GM18526 (cell line): Measurements from ENCODE around the gene SCFD2.

Experiments
- POLR2A ChIP-seq: IDR thresholded peaks from 3 replicates; pipeline ENCODE4 v1.6.1; 2011; ENCODE audit not compliant: insufficient read length; ENCODE audit errors: extremely low read depth

SCFD2 gene

DNA sequence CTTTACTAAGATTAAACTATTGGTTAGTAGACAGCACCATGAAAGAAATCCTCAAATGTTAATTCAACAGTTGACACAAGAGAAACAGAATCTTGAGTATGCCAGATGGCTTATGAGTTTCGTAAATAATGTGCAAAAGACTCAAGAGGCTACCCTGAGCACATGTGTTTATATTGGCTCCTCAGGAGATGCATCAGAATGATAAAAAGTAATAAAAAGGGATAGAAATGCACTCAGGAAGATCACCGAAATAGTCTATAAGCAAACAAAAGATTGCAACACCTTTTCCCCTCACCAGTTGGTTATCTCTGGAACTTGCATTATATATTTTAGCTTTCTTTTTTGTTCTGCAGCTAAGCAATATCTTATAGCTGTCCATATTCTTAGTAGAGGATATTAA is 84.4 kb downstream of the SCFD2 start:
- TF ChIP-seq POLR2A: no peak

DNA sequence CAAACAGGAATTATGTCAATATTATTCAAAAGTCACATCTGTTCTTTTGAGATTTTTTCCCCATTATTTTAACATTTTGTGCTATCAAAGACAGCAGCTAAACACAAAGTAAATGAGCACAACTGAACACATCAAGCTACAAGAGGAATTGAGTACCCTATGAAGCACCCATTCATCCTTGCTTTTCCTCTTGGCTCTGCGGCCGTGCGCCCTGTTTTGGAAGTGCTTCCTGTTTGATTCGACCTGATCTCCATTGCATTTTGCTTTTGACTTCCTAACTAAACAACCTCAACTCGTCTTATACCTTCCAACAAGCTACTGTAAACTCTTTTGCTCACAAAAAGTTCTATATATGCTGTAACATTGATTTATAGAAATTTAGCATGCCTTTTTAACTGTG is 85.0 kb downstream of the SCFD2 start:
- TF ChIP-seq POLR2A: no peak

DNA sequence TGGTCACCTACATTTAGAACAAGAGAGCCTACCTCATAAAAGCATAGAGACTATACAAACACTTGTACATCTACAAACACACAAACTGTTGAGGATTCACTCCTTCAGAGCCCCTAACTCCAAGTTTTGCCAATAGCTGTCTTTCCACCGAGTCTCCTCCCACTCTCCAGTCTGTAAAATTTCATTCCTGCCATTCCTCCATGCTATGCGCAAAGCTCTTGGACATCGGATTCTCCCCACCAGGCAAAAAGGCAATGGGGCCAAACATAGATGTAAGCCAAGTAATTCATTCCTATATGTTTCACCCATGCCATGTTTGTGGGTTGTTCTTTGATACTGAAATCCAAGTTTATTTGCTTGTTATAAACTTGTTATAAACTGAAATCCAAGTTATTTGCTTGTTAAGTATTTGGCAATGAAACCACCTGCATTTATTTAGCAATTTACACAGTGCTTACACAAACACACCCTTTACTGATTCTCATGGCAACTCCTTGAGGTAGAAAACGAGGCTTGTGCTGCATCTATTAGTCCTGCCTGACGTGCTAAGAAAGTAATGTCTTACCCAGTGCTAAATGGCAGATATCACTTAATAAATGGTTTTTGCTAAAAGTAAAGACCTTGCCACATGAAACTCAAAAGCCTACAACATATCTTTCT is 91.1 kb downstream of the SCFD2 start:
- no peak for TF ChIP-seq POLR2A

DNA sequence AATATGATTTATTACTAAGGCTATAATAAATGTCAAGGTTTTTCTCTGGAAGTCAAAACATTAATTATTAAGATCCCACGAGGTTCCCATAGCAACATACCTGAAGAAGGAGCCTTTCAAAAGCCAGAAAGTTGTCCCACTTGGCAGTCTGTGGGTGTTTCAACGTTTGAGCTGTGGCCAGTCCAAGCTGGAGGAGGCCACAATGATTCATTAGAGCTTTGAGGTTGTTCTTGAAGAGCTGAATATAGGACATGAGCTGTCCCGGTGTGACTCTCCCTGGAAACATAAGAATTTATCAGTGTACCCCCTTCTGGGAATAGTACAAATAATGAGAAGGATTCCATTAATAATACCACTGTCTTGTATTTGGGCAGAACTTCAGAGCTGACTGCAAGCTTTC is 92.1 kb downstream of the SCFD2 start:
- TF ChIP-seq POLR2A: no peak

DNA sequence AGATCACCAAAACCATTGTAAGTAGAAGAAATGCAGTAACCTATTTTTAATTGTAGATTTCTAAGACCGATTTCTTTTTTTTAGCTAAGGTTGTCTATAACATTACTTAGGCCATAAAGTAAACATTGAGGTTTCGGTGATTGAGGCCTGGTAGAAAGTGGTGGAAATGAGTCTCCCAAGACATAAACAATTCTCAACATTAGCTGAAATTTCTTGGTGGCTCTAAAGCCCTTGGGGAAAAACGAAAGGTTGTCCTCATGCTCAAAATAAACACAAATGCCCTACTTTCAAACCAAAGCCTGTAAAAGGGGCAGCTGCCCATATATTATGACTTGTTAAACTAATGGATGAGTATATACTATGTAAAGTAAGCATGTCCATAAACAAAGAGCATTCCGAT is 98.8 kb downstream of the SCFD2 start:
- TF ChIP-seq POLR2A: no peak

DNA sequence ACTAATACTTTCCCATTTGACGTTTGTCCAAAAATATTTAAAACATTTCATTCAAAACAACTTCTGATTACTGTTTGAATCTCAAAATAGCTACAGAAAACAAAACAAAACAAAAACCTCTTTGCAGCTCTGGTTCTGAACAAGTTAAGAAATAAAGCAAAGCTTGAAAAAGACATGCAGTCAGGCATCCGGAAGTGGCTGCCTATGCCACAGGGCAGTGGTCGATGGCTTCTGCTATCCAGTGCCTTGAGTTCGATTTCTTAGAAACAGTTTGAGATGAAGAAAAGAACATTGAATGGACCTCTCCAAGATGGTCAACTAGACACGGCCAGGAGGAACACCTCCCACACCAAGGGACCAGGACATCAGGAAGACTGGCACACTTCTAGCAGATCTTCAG is 125.3 kb downstream of the SCFD2 start:
- no peak for TF ChIP-seq POLR2A

DNA sequence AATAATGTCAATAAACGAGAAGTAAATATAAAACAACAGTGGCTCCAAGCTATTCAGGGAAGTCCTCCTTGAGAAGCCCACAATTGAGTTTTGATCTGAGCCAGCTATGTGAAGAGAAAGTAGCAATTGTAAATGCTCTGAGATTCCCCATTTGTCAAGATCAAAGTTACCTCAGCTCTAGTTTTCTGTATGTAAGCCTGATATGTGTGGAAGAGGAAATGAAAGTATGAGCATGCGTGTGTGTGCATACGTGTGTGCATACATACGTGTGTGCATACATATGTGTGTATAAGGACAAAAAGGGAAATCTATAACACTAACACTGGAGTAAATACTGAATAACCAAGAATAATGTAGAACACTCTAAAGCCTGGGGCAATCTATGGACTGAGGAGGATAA is 130.3 kb downstream of the SCFD2 start:
- TF ChIP-seq POLR2A: no peak

DNA sequence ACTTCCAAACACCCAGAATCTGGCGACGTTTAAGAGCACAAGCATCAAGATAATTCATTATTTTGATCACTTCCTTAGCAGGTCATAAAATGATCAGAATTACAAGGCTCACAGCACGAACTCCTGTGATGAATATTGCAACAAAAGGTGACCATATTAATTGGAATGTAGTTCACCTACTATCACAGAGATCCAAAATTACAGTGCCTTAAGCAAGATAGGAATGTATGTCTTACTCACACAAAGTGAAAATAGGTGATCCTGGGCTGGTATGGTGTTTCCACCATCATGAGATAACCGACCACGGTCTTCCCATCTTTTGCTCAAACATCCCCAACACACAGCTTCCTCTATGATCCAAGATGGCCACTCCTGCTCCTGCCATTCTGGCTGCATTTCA is 131.2 kb downstream of the SCFD2 start:
- TF ChIP-seq POLR2A: no peak

DNA sequence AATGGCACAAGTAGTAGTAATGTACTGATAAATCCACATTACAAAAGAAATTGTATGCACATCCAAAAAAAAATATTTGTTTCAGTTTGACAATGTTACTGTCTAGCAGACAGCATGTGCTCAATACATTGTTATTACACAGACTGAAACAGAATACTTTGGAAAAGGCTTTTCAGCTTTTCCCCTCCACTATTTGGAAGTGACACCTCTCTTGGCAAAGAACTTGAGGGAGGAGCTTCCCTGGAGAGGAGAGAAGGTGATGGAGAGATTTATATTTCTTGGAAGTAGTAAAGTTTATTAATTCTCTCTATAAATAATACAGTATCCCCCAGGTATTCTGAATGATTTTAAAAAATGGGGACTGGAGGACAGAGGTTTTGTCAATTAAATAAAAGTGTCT is 131.8 kb downstream of the SCFD2 start:
- no peak for TF ChIP-seq POLR2A

DNA sequence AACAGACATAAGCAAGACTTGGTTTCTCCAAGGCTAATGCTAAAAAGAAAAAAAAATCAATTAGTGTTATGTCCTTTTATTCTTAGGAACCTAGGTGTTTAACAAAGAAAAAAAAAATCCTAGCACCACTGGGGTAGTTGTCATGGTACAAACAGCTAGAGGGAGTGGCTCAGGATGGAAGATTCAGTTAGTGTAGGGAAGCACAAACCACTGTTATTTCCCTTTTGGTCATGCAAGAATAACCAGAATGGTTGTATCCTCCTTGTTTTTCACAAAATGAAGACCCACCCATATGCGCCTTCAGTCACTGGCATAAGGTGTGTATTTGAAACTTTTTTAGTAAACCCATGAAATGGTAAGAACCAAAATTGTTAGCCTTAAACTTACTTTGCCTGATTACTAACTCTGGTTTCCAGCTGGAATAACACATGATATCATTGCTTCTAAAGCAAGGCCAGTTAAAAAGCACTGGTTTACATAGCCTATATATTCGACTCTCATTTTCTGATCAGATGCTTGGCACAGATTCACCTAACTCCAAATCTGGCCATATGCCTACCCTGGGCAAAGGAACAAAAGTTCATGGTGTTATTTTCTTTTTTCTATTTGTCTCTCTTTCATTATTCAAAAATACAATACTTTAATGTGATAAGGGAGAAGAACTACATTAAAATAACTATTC is 132.6 kb downstream of the SCFD2 start:
- TF ChIP-seq POLR2A: no peak

DNA sequence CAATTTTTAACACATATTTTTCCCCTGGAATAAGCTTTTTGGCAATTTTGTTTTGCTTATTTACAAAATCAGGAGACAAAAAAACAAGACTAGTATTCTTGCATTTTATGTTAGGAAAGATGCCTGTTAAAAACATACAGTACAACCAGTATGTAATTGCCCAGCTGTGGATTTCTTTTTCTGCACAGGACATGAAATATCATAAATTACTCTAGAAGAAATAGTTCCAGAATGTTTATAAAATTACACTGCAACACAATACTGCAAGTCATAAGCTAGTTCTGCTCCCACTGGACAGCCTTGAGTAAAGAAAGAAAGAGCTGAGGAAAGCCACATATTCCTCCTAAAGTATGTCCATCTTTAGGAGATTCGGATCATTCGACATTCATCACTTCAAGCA is 133.5 kb downstream of the SCFD2 start:
- TF ChIP-seq POLR2A: no peak

DNA sequence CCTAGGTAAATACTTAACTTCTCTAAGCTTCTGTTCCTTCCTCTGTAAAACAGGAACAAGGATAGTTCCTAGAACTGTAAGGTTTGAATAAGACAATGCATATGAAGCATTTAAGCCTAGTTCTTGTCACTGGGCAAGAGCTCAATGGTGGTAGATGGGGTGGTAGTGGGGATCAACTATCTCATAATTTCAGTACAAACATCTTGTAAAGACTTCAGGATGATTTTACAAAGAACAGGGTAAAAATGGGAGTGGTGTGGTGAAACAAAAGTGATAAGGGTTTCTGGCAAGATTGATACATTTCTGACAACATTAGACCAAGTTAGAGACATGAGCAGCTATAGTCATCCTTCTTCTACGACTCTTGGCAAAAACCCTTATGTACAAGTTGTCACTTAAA is 137.8 kb downstream of the SCFD2 start:
- no peak for TF ChIP-seq POLR2A

DNA sequence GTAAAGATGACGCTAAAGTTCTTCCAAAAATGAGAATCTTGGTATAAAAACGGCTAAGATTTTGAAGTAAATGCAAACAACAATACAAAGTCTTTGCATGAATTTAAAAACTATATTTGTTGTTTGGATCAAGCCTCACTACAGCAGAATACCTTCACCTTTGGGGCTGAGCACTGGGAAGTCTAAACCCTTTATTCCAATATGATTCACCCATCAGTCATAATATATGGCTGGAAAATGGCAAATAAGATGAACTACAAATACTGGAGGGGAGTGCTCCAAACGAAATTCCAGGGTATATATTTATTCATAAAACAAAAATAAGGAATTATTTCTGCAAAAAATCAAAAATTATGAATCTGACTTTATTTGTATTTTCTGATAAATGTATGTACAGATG is 138.4 kb downstream of the SCFD2 start:
- no peak for TF ChIP-seq POLR2A

DNA sequence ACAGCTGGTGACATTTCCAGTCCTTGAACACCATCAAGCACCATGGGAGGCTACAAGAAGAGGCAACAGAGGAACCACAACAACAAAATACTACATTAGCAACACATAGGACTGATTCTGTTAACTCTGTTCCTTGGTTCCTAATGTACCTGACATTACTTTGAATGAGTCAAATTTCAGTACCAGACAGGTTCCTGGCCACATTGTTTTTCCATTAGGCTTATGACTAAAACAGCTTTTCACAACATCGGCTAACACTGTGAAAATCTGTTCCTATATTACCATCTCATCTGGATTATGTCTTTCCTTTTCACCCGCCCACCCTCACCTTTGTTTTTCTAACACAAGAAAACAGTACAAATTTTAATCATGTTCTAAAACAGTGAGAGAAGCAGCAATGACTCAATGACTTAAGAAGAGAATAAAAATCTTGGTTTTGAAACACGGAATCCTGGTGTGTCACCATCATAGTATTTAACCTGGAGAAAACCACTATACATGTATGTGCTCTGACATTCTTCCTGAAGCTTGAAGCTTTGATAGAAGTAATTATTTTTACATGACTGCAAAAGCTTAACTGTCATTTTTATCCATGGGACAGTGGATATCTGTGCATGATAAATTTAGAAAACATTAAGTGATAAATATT is 143.9 kb downstream of the SCFD2 start:
- TF ChIP-seq POLR2A: no peak

DNA sequence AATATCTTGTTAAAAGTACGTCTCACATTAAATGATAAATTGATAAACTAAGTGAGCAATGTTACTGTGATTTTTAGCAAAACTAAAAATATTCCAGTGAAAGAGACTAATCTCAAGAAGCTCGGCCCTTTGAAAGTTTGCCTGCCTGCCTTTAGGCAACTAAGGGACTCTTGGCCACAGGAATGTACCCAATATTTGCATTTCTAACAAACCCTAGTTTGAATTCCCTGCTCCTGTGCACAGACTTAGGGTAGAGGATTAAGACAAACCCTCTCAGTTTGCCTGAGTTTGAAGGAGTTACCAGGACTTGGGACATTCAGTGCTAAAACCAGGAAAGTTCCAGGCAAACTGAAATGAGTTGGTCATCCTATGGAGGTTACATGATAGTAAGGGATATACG is 157.1 kb downstream of the SCFD2 start:
- no peak for TF ChIP-seq POLR2A

DNA sequence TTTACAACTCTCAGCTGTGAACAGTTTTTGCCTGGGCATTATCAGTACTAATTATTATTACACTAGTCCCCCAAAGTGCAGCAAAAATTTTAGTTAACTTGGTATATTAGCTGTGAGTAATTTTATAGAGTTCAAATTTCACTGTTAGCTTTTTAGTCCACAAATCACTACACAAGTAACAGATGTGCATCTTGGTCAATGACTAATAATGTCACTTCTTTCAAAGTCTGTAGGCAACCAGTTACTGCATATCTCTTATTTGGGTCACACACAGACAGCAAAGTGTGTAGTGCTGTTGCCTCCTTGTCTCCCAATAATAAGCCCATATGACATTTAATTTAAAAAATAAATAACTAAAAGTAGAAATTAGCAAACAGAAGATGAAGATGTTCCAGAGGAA is 159.9 kb downstream of the SCFD2 start:
- TF ChIP-seq POLR2A: no peak

DNA sequence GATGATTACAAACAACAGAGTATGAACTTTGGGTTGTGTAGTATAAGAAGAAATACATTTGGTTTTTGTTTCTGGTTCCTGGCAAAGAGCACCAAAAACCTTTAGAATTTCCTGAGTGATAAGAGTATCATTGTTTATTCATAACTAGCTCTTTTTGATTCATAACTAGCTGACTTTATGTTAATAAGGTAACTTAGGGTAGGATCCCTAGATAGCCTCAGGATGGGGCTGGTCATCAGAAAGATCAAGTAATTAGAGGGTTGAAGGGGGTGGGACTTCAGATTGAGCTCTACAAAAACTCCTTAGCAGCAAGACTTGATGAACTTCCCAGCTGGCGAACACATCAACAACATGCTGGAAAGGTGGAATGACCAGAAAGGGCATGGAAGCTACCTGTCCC is 166.5 kb downstream of the SCFD2 start:
- TF ChIP-seq POLR2A: no peak
